Fibroblast of the conjunctiva (primary cell): Measurements from ENCODE around the gene ZDHHC19.
"Not testable (repeated sequence)": the region's sequence is repeated elsewhere in the genome, so short reads cannot be mapped to it uniquely, and the experiment has no call there.

Experiments used
- DNase-seq: peaks from one replicate; pipeline ENCODE4 v3.0.0-alpha.2; 2010; ENCODE audit warnings: low read depth

The ZDHHC19 gene

GRCh38 chr3:196225086-196225485, 13.9 kb upstream of the ZDHHC19 start:
- DNase-seq, result no peak

GRCh38 chr3:196222876-196223595, 11.8 kb upstream of the ZDHHC19 start:
- DNase-seq, result no peak

- no peak for DNase-seq
Observed at GRCh38 chr3:196220991-196221390, 9.8 kb upstream of the ZDHHC19 start.

GRCh38 chr3:196220587-196220986, 9.4 kb upstream of the ZDHHC19 start:
- no peak for DNase-seq

GRCh38 chr3:196219970-196220311, 8.7 kb upstream of the ZDHHC19 start:
- DNase-seq, result no peak

GRCh38 chr3:196219194-196219969, 8.2 kb upstream of the ZDHHC19 start:
- DNase-seq, result peak; percentile 91

- no peak for DNase-seq
Observed at GRCh38 chr3:196218155-196218712, 7.0 kb upstream of the ZDHHC19 start.

- DNase-seq, result no peak
Observed at GRCh38 chr3:196217307-196218154, 6.3 kb upstream of the ZDHHC19 start.

- no peak for DNase-seq
Observed at GRCh38 chr3:196216681-196217211, 5.5 kb upstream of the ZDHHC19 start.

- no peak for DNase-seq
Observed at GRCh38 chr3:196216089-196216564, 4.9 kb upstream of the ZDHHC19 start, which contains the start of gene SLC51A. Gene SLC51A, plus strand, starts transcription at chr3:196216534. Its CDS starts 179 bp downstream, at chr3:196216713.

GRCh38 chr3:196215493-196216020, 4.4 kb upstream of the ZDHHC19 start:
- DNase-seq, result no peak

- no peak for DNase-seq
Observed at GRCh38 chr3:196214783-196215441, 3.7 kb upstream of the ZDHHC19 start.

GRCh38 chr3:196209944-196210672, 1.1 kb downstream of the ZDHHC19 start:
- not testable (repeated sequence) for DNase-seq

- DNase-seq, result no peak
Observed at GRCh38 chr3:196208942-196209695, 2.1 kb downstream of the ZDHHC19 start.

GRCh38 chr3:196207833-196208607, 3.2 kb downstream of the ZDHHC19 start:
- DNase-seq, result no peak

- DNase-seq, result no peak
Observed at GRCh38 chr3:196207159-196207832, 3.9 kb downstream of the ZDHHC19 start.

GRCh38 chr3:196205442-196206205, 5.6 kb downstream of the ZDHHC19 start:
- not testable (repeated sequence) for DNase-seq
